Measurements from ENCODE around the gene LSM4. TPM values are rescaled to one million over a fixed set of nuclear protein-coding genes. Genes with fewer than 3 reads are reported as not detected.
A peak's percentile ranks its signal among the peaks of the same experiment; 100 is the strongest.

The LSM4 gene
- total and polyA plus RNA-seq, 2 donors (not counting 1 experiment from before 2014, with no cell fraction given) = 50.9 to 124 TPM

DNA sequence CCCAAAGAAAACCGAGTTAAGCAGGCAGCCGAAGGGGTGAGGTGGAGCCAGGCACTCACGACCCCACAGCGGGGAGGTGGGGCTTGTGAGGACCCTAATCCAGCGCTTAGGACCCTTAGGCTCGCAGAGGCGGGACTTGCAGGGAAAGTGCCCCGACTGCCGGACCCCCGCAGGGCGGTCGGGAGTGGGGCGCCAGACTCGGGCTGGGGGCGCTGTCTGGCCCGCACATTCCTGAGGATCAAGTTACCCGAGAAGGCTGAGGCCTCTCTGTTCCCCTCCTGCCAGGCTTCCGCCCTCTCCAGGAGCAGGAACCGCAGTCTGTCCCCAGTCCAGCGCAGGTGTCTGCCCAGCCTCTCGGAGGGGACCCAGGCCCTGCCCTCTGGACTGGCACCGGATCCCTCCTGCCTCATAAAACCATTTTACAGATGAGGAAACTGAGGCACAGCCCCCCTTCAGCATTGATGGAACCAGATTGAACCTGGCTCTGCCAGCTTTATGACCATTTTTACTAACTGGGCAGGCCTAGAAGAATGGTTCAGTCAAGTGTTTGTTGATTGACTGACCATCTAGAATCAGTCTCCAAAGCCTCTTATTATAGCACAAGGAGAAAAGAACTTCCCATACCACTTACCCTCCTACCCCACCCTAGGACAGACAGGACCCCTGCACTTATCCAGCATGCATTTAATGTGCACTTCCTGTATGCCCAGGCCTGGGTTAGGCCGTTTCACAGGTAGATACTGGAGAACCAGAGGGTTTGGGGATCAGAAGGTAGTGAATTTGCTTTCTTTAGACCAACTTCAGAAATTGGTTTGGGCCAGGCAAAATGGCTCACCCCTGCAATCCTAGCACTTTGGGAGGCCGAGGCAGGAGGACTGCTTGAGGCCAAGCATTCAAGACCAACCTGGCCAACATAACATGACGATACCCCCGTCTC, 34.8 kb downstream of the LSM4 start:
- peak in 1 of 2 donors; percentile 59 for DNase-seq (ENCODE audit: low read depth in 2 of 2)
- H3K9me3 ChIP-seq (ENCODE audit: control insufficient read depth, insufficient read depth, low read depth, low read length) = no peaks in the 10 kb centered on the region
- no peak overlapping the region for H3K27ac ChIP-seq (ENCODE audit: insufficient read depth, low read length)
- TF ChIP-seq EZH2 (IDR thresholded peaks at IDR 0.05; ENCODE audit: low read length, missing control alignments) = no peak
- TF ChIP-seq, protein P1, sequence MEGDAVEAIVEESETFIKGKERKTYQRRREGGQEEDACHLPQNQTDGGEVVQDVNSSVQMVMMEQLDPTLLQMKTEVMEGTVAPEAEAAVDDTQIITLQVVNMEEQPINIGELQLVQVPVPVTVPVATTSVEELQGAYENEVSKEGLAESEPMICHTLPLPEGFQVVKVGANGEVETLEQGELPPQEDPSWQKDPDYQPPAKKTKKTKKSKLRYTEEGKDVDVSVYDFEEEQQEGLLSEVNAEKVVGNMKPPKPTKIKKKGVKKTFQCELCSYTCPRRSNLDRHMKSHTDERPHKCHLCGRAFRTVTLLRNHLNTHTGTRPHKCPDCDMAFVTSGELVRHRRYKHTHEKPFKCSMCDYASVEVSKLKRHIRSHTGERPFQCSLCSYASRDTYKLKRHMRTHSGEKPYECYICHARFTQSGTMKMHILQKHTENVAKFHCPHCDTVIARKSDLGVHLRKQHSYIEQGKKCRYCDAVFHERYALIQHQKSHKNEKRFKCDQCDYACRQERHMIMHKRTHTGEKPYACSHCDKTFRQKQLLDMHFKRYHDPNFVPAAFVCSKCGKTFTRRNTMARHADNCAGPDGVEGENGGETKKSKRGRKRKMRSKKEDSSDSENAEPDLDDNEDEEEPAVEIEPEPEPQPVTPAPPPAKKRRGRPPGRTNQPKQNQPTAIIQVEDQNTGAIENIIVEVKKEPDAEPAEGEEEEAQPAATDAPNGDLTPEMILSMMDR (conservative IDR thresholded peaks at IDR 0.05 in 1 of 2, IDR thresholded peaks at IDR 0.05 in 1 of 2; ENCODE audit: low read depth in 1 of 2, low read length in 2 of 2) = no peak
- H3K27me3 ChIP-seq (ENCODE audit: control insufficient read depth, insufficient read depth, low read length) = no peaks in the 10 kb centered on the region
- H3K4me1 ChIP-seq (ENCODE audit: control insufficient read depth, extremely low read depth, insufficient read depth, low read length) = peaks cover 17% of the 10 kb centered on the region
- H3K9ac ChIP-seq (ENCODE audit: insufficient read depth, low read length) = no peak overlapping the region
- H3K36me3 ChIP-seq (ENCODE audit: control insufficient read depth, insufficient read depth, low read length) = no peaks in the 10 kb centered on the region
- H2AFZ ChIP-seq (ENCODE audit: low read length) = no peak overlapping the region
- no peaks in the 10 kb centered on the region for H3K79me2 ChIP-seq (ENCODE audit: control insufficient read depth, insufficient read depth, low read length)
- no peak overlapping the region for H3K4me3 ChIP-seq (replicated peaks in 1 of 4; ENCODE audit: control extremely low read depth in 1 of 4, insufficient read depth in 1 of 4, low read depth in 3 of 4, low read length in 4 of 4)
- no peak overlapping the region for H3K4me2 ChIP-seq (ENCODE audit: extremely low read depth, insufficient read depth, low read length)
- H4K20me1 ChIP-seq (ENCODE audit: control insufficient read depth, extremely low read depth, insufficient read depth, low read length) = no peaks in the 10 kb centered on the region

DNA sequence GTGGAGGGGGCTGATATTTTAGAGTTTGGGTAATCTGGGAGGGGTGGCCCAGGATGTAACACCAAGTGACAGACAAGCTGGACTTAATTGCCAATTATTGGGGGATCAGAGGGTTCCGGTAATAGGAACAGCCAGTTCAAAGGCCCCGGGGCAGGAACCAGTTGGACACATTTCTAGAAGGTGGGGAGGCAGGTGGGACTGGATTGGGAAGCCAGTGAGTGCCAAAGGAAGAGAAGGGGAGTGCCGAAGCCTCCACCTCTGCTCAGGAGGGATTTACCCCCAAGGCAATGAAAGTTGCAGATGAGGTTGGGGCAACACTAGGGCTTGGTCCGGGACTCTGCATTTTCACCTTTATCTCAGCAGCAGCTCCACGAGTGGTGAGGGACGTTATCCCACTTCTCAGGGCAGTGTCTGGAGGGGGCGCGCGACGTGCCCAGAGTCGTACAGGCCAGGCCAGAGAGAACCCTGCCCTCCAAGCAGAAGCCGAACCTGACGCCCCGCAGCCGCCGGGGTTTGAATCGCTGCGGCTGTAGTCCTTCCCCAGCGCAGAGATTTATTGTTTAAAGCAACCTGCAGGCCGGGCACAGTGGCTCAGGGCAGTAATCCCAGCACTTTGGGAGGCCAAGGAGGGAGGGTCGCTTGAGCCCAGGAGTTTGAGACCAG, 35.8 kb downstream of the LSM4 start:
- Histone ChIP-seq H3K9me3 (ENCODE audit: control insufficient read depth, insufficient read depth, low read depth, low read length) (no peaks in the 10 kb centered on the region), H3K36me3 (ENCODE audit: control insufficient read depth, insufficient read depth, low read length) (no peaks in the 10 kb centered on the region), H3K27ac (ENCODE audit: insufficient read depth, low read length) (peak overlapping the region; percentile 56), H4K20me1 (ENCODE audit: control insufficient read depth, extremely low read depth, insufficient read depth, low read length) (no peaks in the 10 kb centered on the region), H2AFZ (ENCODE audit: low read length) (no peak overlapping the region), H3K4me1 (ENCODE audit: control insufficient read depth, extremely low read depth, insufficient read depth, low read length) (peaks cover 16% of the 10 kb centered on the region), H3K79me2 (ENCODE audit: control insufficient read depth, insufficient read depth, low read length) (no peaks in the 10 kb centered on the region), H3K4me2 (ENCODE audit: extremely low read depth, insufficient read depth, low read length) (no peak overlapping the region), H3K4me3 (replicated peaks in 1 of 4; ENCODE audit: control extremely low read depth in 1 of 4, insufficient read depth in 1 of 4, low read depth in 3 of 4, low read length in 4 of 4) (no peak overlapping the region), H3K9ac (ENCODE audit: insufficient read depth, low read length) (no peak overlapping the region), H3K27me3 (ENCODE audit: control insufficient read depth, insufficient read depth, low read length) (no peaks in the 10 kb centered on the region)
- TF ChIP-seq EZH2 (IDR thresholded peaks at IDR 0.05; ENCODE audit: low read length, missing control alignments) = no peak
- TF ChIP-seq, protein P1 (conservative IDR thresholded peaks at IDR 0.05 in 1 of 2, IDR thresholded peaks at IDR 0.05 in 1 of 2; ENCODE audit: low read depth in 1 of 2, low read length in 2 of 2) = no peak
- no peak for DNase-seq (ENCODE audit: low read depth in 2 of 2)

DNA sequence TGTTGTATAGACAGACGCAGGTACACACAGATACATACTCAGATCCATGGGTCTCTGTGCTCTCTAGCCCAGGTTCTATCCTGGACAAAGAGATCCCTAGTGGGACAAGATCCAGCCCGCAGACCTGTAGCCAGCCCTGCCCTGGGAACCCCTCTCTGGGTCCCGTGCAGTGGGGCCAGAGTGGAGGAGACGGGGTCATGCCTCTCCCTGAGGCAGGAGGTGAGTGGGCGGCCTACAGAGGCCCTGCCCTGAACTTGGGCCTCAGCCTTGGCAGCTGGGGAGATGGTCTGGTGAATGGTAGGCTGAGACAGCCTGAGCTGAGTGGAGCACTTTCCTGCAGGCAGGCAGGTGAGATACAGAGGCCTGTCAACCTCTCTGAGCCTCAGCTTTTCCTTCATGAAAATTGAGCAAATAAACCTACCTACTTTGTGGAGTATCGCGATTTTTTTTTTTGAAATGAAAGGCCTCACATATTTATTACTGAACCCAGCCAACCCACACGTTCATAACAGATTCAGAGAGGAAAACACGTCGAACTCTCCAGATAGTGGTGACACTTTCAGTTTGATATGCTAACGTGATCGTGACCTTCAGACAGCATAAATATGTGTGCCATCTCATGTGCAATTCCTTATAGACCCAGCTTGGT, 38.0 kb downstream of the LSM4 start:
- no peaks in the 10 kb centered on the region for H4K20me1 ChIP-seq (ENCODE audit: control insufficient read depth, extremely low read depth, insufficient read depth, low read length)
- no peak for DNase-seq (ENCODE audit: low read depth in 2 of 2)
- peaks cover 14% of the 10 kb centered on the region for H3K4me1 ChIP-seq (ENCODE audit: control insufficient read depth, extremely low read depth, insufficient read depth, low read length)
- H3K27ac ChIP-seq (ENCODE audit: insufficient read depth, low read length) = no peak overlapping the region
- no peaks in the 10 kb centered on the region for H3K27me3 ChIP-seq (ENCODE audit: control insufficient read depth, insufficient read depth, low read length)
- H3K79me2 ChIP-seq (ENCODE audit: control insufficient read depth, insufficient read depth, low read length) = peaks cover 12% of the 10 kb centered on the region
- H3K9me3 ChIP-seq (ENCODE audit: control insufficient read depth, insufficient read depth, low read depth, low read length) = no peaks in the 10 kb centered on the region
- H2AFZ ChIP-seq (ENCODE audit: low read length) = no peak overlapping the region
- H3K9ac ChIP-seq (ENCODE audit: insufficient read depth, low read length) = no peak overlapping the region
- no peaks in the 10 kb centered on the region for H3K36me3 ChIP-seq (ENCODE audit: control insufficient read depth, insufficient read depth, low read length)
- TF ChIP-seq EZH2 (IDR thresholded peaks at IDR 0.05; ENCODE audit: low read length, missing control alignments) = no peak
- TF ChIP-seq, protein P1 (conservative IDR thresholded peaks at IDR 0.05 in 1 of 2, IDR thresholded peaks at IDR 0.05 in 1 of 2; ENCODE audit: low read depth in 1 of 2, low read length in 2 of 2) = no peak
- H3K4me2 ChIP-seq (ENCODE audit: extremely low read depth, insufficient read depth, low read length) = no peak overlapping the region
- H3K4me3 ChIP-seq (replicated peaks in 1 of 4; ENCODE audit: control extremely low read depth in 1 of 4, insufficient read depth in 1 of 4, low read depth in 3 of 4, low read length in 4 of 4) = no peak overlapping the region

All from fibroblast of lung (primary cell).